Body of pancreas (tissue), 4 donors: ENCODE data around the gene SLC24A3.

Experiments
- CTCF ChIP-seq, 7 experiments: fragments of 450-650 bp in 4 of 7; fragments of 200-600 bp in 3 of 7; sonication (generic) in 3 of 7; IDR thresholded peaks; one replicate each; pipeline ENCODE4 v1.5.1; 2016 to 2019; ENCODE audit warnings: antibody characterized with exemption in 7 of 7
- POLR2A ChIP-seq, 3 donors: fragments of 450-650 bp; IDR thresholded peaks; one replicate each; pipeline ENCODE4 v1.6.1; 2016; ENCODE audit warnings: antibody characterized with exemption in 3 of 3, mild to moderate bottlenecking in 2 of 3

GRCh38 chr20:19257865-19258264 is 45.4 kb downstream of the SLC24A3 start:
- TF ChIP-seq POLR2A (IDR thresholded peaks at IDR 0.05) (no peak), CTCF (IDR thresholded peaks at IDR 0.05) (no peak)
